ENCODE measurements around the gene TMEM212. TPM values are rescaled to one million over a fixed set of nuclear protein-coding genes. Genes with fewer than 3 reads are reported as not detected.
A peak's percentile ranks its signal among the peaks of the same experiment; 100 is the strongest.

The TMEM212 gene
- total and polyA plus RNA-seq, 2 of the 13 experiments (the other 11 are each of a cell fraction or from before 2014, with no cell fraction given) = not detected

DNA sequence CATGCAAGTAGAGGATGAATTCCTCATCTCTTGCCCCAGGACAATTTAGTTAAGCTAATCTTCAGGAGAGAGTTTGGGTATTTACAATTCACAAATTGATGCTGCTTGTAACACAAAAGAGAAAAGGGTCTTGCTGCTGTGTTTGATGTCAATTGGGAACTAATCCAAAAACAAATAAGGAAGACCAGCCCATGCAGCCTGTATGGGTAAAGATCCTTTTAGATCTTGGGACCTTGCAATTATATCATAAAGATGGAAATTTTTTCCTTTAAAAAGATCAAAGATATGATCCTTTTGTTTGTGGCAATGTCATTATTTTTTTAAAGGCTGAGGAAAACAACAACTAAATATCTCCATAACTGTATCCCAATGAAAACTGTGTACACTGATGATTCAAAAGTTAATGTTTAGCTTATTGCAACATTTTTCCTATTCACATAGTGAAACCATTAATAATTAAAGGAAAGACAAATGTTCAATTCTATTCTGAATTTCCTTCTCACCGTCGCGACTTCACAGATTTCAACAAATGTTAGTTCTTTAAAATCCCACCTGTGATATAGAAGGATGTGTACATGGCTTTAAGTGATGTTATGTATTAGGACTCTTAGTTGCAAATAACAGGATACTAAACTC lies 40.2 kb downstream of the TMEM212 start (continued):
- TF ChIP-seq TRIM24 (CRISPR knock-in tag; IDR thresholded peaks at IDR 0.05) (no peak), ARNTL (CRISPR knock-in tag; IDR thresholded peaks at IDR 0.05) (no peak), FOXO1 (CRISPR knock-in tag; IDR thresholded peaks at IDR 0.05) (peak; percentile 75), ZNF207 (IDR thresholded peaks at IDR 0.05; ENCODE audit: borderline replicate concordance) (no peak), ZNF567 (CRISPR knock-in tag; IDR thresholded peaks at IDR 0.05; ENCODE audit: borderline replicate concordance) (no peak), ZSCAN20 (CRISPR knock-in tag; IDR thresholded peaks at IDR 0.05; ENCODE audit: borderline replicate concordance) (no peak), ZNF883 (CRISPR knock-in tag; IDR thresholded peaks at IDR 0.05; ENCODE audit: not compliant biosample characterization) (no peak), RBFOX2 (IDR thresholded peaks at IDR 0.05; ENCODE audit: low read depth, low read length) (no peak; the same call in 1 of the 2 replicates), ZNF235 (CRISPR knock-in tag; IDR thresholded peaks at IDR 0.05; ENCODE audit: borderline replicate concordance) (no peak), KDM5A (IDR thresholded peaks at IDR 0.05; ENCODE audit: borderline replicate concordance, low read length) (0 out of 2 replicates have a peak, but pooled peaks have one; percentile 46), IRX3 (CRISPR knock-in tag; IDR thresholded peaks at IDR 0.05; ENCODE audit: borderline replicate concordance, low read depth) (no peak), ISX (CRISPR knock-in tag; conservative IDR thresholded peaks at IDR 0.05) (no peak), NRL (CRISPR knock-in tag; IDR thresholded peaks at IDR 0.05; ENCODE audit: borderline replicate concordance) (no peak), SMYD3 (CRISPR knock-in tag; IDR thresholded peaks at IDR 0.05) (no peak)
- TF ChIP-seq, protein P1, sequence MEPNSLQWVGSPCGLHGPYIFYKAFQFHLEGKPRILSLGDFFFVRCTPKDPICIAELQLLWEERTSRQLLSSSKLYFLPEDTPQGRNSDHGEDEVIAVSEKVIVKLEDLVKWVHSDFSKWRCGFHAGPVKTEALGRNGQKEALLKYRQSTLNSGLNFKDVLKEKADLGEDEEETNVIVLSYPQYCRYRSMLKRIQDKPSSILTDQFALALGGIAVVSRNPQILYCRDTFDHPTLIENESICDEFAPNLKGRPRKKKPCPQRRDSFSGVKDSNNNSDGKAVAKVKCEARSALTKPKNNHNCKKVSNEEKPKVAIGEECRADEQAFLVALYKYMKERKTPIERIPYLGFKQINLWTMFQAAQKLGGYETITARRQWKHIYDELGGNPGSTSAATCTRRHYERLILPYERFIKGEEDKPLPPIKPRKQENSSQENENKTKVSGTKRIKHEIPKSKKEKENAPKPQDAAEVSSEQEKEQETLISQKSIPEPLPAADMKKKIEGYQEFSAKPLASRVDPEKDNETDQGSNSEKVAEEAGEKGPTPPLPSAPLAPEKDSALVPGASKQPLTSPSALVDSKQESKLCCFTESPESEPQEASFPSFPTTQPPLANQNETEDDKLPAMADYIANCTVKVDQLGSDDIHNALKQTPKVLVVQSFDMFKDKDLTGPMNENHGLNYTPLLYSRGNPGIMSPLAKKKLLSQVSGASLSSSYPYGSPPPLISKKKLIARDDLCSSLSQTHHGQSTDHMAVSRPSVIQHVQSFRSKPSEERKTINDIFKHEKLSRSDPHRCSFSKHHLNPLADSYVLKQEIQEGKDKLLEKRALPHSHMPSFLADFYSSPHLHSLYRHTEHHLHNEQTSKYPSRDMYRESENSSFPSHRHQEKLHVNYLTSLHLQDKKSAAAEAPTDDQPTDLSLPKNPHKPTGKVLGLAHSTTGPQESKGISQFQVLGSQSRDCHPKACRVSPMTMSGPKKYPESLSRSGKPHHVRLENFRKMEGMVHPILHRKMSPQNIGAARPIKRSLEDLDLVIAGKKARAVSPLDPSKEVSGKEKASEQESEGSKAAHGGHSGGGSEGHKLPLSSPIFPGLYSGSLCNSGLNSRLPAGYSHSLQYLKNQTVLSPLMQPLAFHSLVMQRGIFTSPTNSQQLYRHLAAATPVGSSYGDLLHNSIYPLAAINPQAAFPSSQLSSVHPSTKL (CRISPR knock-in tag; IDR thresholded peaks at IDR 0.05) = peak; percentile 90
- TF ChIP-seq, protein P2, sequence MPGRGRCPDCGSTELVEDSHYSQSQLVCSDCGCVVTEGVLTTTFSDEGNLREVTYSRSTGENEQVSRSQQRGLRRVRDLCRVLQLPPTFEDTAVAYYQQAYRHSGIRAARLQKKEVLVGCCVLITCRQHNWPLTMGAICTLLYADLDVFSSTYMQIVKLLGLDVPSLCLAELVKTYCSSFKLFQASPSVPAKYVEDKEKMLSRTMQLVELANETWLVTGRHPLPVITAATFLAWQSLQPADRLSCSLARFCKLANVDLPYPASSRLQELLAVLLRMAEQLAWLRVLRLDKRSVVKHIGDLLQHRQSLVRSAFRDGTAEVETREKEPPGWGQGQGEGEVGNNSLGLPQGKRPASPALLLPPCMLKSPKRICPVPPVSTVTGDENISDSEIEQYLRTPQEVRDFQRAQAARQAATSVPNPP (CRISPR knock-in tag; IDR thresholded peaks at IDR 0.05) = 0 out of 2 replicates have a peak, but pooled peaks have one; percentile 21
- TF ChIP-seq, protein P3, sequence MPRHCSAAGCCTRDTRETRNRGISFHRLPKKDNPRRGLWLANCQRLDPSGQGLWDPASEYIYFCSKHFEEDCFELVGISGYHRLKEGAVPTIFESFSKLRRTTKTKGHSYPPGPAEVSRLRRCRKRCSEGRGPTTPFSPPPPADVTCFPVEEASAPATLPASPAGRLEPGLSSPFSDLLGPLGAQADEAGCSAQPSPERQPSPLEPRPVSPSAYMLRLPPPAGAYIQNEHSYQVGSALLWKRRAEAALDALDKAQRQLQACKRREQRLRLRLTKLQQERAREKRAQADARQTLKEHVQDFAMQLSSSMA (CRISPR knock-in tag; IDR thresholded peaks at IDR 0.05) = no peak
- TF ChIP-seq, protein P4, sequence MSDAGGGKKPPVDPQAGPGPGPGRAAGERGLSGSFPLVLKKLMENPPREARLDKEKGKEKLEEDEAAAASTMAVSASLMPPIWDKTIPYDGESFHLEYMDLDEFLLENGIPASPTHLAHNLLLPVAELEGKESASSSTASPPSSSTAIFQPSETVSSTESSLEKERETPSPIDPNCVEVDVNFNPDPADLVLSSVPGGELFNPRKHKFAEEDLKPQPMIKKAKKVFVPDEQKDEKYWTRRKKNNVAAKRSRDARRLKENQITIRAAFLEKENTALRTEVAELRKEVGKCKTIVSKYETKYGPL (CRISPR knock-in tag; IDR thresholded peaks at IDR 0.05) = no peak
- TF ChIP-seq, protein P5, sequence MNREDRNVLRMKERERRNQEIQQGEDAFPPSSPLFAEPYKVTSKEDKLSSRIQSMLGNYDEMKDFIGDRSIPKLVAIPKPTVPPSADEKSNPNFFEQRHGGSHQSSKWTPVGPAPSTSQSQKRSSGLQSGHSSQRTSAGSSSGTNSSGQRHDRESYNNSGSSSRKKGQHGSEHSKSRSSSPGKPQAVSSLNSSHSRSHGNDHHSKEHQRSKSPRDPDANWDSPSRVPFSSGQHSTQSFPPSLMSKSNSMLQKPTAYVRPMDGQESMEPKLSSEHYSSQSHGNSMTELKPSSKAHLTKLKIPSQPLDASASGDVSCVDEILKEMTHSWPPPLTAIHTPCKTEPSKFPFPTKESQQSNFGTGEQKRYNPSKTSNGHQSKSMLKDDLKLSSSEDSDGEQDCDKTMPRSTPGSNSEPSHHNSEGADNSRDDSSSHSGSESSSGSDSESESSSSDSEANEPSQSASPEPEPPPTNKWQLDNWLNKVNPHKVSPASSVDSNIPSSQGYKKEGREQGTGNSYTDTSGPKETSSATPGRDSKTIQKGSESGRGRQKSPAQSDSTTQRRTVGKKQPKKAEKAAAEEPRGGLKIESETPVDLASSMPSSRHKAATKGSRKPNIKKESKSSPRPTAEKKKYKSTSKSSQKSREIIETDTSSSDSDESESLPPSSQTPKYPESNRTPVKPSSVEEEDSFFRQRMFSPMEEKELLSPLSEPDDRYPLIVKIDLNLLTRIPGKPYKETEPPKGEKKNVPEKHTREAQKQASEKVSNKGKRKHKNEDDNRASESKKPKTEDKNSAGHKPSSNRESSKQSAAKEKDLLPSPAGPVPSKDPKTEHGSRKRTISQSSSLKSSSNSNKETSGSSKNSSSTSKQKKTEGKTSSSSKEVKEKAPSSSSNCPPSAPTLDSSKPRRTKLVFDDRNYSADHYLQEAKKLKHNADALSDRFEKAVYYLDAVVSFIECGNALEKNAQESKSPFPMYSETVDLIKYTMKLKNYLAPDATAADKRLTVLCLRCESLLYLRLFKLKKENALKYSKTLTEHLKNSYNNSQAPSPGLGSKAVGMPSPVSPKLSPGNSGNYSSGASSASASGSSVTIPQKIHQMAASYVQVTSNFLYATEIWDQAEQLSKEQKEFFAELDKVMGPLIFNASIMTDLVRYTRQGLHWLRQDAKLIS (CRISPR knock-in tag; IDR thresholded peaks at IDR 0.05) = no peak

Measured in HepG2 (cell line).